K562 (cell line): ENCODE results near the gene ARFGEF2. TPM values are rescaled to one million over a fixed set of nuclear protein-coding genes. Genes with fewer than 3 reads are reported as not detected.

Source experiments
- ATF3 ChIP-seq, 2 experiments: fragments of 450-650 bp in 1 of 2; sonication (generic) in 1 of 2; formaldehyde crosslinking in 1 of 2; IDR thresholded peaks in 1 of 2; conservative IDR thresholded peaks in 1 of 2; 2 replicates each; pipeline versions ENCODE4 v1.6.1 to v1.8.1; 2016 to 2023; ENCODE audit warnings: mild to moderate bottlenecking in 2 of 2, moderate library complexity in 2 of 2, inconsistent platforms in 1 of 2, missing genetic modification reagents in 1 of 2
- CAMTA2 ChIP-seq: fragments of 250-450 bp; sonication (Bioruptor Pico); conservative IDR thresholded peaks from 2 replicates; pipeline ENCODE4 v1.5.1; 2022
- EGR1 ChIP-seq: fragments of 450-650 bp; conservative IDR thresholded peaks from 2 replicates; pipeline ENCODE4 v1.6.1; 2017; ENCODE audit warnings: mild to moderate bottlenecking
- EWSR1 ChIP-seq: fragments of 450-650 bp; IDR thresholded peaks from 2 replicates; pipeline ENCODE4 v1.6.1; 2018; ENCODE audit warnings: borderline replicate concordance, mild to moderate bottlenecking, low read depth, moderate library complexity; ENCODE audit not compliant: partially characterized antibody
- HDGF ChIP-seq: fragments of 450-650 bp; IDR thresholded peaks from 2 replicates; pipeline ENCODE4 v1.6.1; 2016
- IRF2 ChIP-seq: sonication (generic); formaldehyde crosslinking; IDR thresholded peaks from 2 replicates; pipeline ENCODE4 v1.8.1; 2022; ENCODE audit warnings: mild to moderate bottlenecking, missing genetic modification reagents
- KLF6 ChIP-seq: fragments of 250-450 bp; sonication (Bioruptor Pico); IDR thresholded peaks from 2 replicates; pipeline ENCODE4 v1.4.0; 2020; ENCODE audit warnings: mild to moderate bottlenecking, moderate library complexity, borderline replicate concordance
- NELFE ChIP-seq: IDR thresholded peaks from 2 replicates; pipeline ENCODE4 v1.6.1; 2011; ENCODE audit warnings: mild to moderate bottlenecking; ENCODE audit not compliant: insufficient read depth, insufficient read length
- NFXL1 ChIP-seq: fragments of 450-650 bp; formaldehyde crosslinking; IDR thresholded peaks from 2 replicates; pipeline ENCODE4 v1.4.0; 2021; ENCODE audit warnings: mild to moderate bottlenecking
- NR0B1 ChIP-seq: fragments of 450-650 bp; IDR thresholded peaks from one replicate; pipeline ENCODE4 v1.6.1; 2018; ENCODE audit warnings: mild to moderate bottlenecking, moderate library complexity; ENCODE audit not compliant: partially characterized antibody
- NUFIP1 ChIP-seq: fragments of 450-650 bp; IDR thresholded peaks from 2 replicates; pipeline ENCODE4 v1.6.1; 2018; ENCODE audit not compliant: partially characterized antibody
- SMAD3 ChIP-seq: fragments of 450-650 bp; formaldehyde crosslinking; conservative IDR thresholded peaks from 2 replicates; pipeline ENCODE4 v1.4.0; 2020; ENCODE audit warnings: mild to moderate bottlenecking
- SMAD4 ChIP-seq: fragments of 250-450 bp; sonication (Bioruptor Pico); conservative IDR thresholded peaks from 2 replicates; pipeline ENCODE4 v1.8.0; 2021; ENCODE audit warnings: inconsistent platforms, mild to moderate bottlenecking, moderate library complexity
- SMARCA4 ChIP-seq: fragments of 450-650 bp; IDR thresholded peaks from 2 replicates; pipeline ENCODE4 v1.6.1; 2016
- SNAPC5 ChIP-seq: fragments of 250-450 bp; sonication (Bioruptor Pico); IDR thresholded peaks from 2 replicates; pipeline ENCODE4 v1.8.0; 2021; ENCODE audit warnings: moderate library complexity, mild to moderate bottlenecking, inconsistent platforms
- SP2 ChIP-seq: IDR thresholded peaks from 2 replicates; pipeline ENCODE4 v1.6.1; 2011; ENCODE audit warnings: mild to moderate bottlenecking, low read depth, low read length, moderate library complexity; ENCODE audit not compliant: poor library complexity, severe bottlenecking; ENCODE audit errors: extremely low read depth
- ZBTB12 ChIP-seq: fragments of 250-450 bp; sonication (Bioruptor Pico); IDR thresholded peaks from 2 replicates; pipeline ENCODE4 v1.4.0; 2020
- ZBTB33 ChIP-seq: sonication (generic); formaldehyde crosslinking; IDR thresholded peaks from 2 replicates; pipeline ENCODE4 v1.8.1; 2023; ENCODE audit warnings: mild to moderate bottlenecking, missing genetic modification reagents
- ZNF280A ChIP-seq: fragments of 450-650 bp; IDR thresholded peaks from 2 replicates; pipeline ENCODE4 v1.6.1; 2018; ENCODE audit warnings: mild to moderate bottlenecking, low read depth; ENCODE audit not compliant: partially characterized antibody
- ZNF398 ChIP-seq: fragments of 250-450 bp; sonication (Bioruptor Pico); IDR thresholded peaks from 2 replicates; pipeline ENCODE4 v1.8.0; 2021; ENCODE audit warnings: moderate library complexity, mild to moderate bottlenecking, inconsistent platforms
- polyA plus RNA-seq, 8 experiments: library from polyadenylated mRNA; depleted of rRNA in 4 of 8; stranded (reverse) in 5 of 8; unstranded in 3 of 8; fragments of >200 nt; fragmentation: Nextera tagmentation in 2 of 8; fragmentation: Illumina TruSeq in 1 of 8; extraction: Ambion mirVana in 2 of 8; extraction: Trizol in 1 of 8; gene quantifications; 2 replicates each; pipeline versions ENCODE4 v1.2.1 to v1.2.3, GENCODE V29; 2011 to 2014; ENCODE audit warnings: inconsistent platforms in 1 of 8, missing spikeins in 1 of 8
- total RNA-seq, 7 experiments: library from RNA; depleted of rRNA in 6 of 7; stranded (reverse); fragments of >200 nt in 6 of 7; fragmentation: Illumina TruSeq in 2 of 7; extraction: Trizol in 2 of 7; gene quantifications; 2 replicates each; pipeline versions ENCODE4 v1.2.1 to v1.2.3, GENCODE V29; 2011 to 2021; ENCODE audit warnings: low replicate concordance in 1 of 7

ARFGEF2 gene
- total and polyA plus RNA-seq, 9 of the 15 experiments (the other 6 are each of a cell fraction or from before 2014, with no cell fraction given): 4.2 to 18.8 (median 13.7) TPM

GRCh38 chr20:48930878-48931277 lies 9.4 kb downstream of the ARFGEF2 start (continued):
- TF ChIP-seq NR0B1 (no peak), ZBTB12 (CRISPR knock-in tag) (no peak), ZNF280A (no peak), SMAD4 (0 out of 2 replicates have a peak, but pooled peaks have one; percentile 31), ATF3 (IDR thresholded peaks at IDR 0.05) (no peak), ATF3 (CRISPR knock-in tag; conservative IDR thresholded peaks at IDR 0.05) (no peak), SP2 (no peak), NFXL1 (CRISPR knock-in tag) (no peak), EWSR1 (no peak), SNAPC5 (CRISPR knock-in tag) (no peak), SMARCA4 (peak; percentile 16; the same call in 1 of the 2 replicates), ZNF398 (CRISPR knock-in tag) (no peak), IRF2 (no peak), NELFE (no peak), SMAD3 (CRISPR knock-in tag) (no peak), HDGF (no peak), NUFIP1 (no peak), EGR1 (peak; percentile 53; the same call in 1 of the 2 replicates), ZBTB33 (CRISPR knock-in tag) (no peak), KLF6 (CRISPR knock-in tag) (no peak), CAMTA2 (CRISPR knock-in tag) (no peak)
